ENCODE measurements around the gene LRRC73.
A peak's percentile ranks its signal among the peaks of the same experiment; 100 is the strongest.
"Not testable (repeated sequence)": the region's sequence is repeated elsewhere in the genome, so short reads cannot be mapped to it uniquely, and the experiment has no call there.

LRRC73 gene

GRCh38 chr6:43509984-43510826 is at the start of gene LRRC73:
Gene LRRC73 (minus strand): TSS chr6:43510346. CDS start chr6:43509785, 561 bp downstream.
- peak; percentile 72 to 78 for DNase-seq

- DNase-seq, result no peak
Observed at GRCh38 chr6:43559328-43559727, 49.2 kb upstream of the LRRC73 start.

DNA sequence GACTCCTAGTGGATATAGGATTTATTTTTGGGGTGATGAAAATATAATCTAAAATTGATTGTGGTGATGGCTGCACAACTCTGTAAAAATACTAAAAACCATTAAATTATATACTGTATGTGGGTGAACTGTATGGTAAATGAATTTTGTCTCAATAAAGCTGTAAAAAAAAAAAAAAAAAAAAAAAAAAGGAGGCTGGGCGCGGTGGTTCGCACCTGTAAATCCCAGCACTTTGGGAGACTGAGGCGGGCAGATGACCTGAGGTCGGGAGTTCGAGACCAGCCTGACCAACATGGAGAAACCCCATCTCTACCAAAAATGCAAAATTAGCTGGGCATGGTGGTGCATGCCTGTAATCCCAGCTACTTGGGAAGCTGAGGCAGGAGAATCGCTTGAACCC is 47.5 kb upstream of the LRRC73 start:
- DNase-seq, result not testable (repeated sequence)

DNA sequence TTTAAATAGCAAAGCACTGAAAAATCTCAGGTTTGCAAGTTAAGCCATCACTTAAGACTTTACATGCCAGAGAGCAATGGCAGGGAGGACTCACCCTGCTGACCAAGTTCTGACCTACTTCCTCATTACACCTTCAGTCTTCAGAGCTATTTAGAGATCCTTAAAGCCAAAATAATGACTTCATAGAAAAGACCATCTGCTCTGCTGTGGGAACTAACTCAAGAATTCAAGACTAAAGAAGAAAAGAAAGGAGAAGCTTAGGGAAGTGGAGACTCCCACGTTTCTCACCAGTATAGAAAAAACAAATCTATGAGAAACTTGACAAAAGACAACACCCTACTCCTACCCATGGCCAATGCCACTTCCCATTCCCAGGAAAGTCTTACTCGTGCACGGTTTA is 37.1 kb upstream of the LRRC73 start:
- no peak for DNase-seq

- DNase-seq, result no peak
Observed at GRCh38 chr6:43544461-43544860, 34.3 kb upstream of the LRRC73 start.

DNA sequence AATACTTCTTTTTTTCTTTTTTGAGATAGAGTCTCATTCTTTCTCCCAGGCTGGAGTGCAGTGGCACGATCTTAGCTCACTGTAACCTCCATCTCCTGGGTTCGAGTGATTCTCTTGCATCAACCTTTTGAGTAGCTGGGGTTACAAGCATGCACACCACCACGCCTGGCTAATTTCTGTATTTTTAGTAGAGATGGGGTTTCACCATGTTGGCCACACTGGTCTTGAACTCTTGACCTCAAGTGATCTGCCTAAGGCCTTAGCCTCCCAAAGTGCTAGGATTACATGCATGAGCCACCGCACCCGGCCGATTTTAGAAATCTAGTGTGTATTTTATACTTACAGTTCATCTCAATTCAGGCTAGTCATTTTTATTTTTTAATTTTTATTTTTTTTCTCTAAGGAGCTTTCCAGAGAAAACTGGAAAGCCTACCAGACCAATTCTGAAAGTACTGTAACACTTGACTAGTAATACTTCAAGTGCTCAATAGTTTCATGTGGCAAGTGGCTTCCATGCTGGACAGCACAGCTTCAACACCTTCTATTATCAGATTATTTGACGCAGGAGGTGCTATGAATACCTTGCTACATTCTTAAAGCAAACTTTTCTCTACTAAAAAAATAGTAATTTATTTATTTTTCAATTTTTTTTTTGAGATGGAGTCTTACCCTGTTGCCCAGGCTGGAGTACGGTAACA is 31.8 kb upstream of the LRRC73 start:
- DNase-seq, result no peak

DNA sequence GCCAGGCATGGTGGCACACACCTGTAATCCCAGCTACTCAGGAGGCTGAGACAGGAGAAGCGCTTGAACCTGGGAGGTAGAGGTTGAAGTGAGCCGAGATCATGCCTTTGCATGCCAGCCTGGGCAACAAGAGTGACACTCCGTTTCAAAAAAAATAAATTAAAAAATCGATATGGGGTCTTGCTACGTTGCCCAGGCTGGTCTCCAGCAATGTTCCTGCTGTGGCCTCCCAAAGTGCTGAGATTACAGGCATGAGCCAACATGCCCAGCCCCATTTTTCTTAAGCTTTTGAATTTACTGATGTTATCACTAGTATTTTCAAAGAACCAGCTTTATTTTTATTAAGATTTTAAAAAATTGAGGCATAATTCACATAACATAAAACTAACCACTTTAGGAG is 30.4 kb upstream of the LRRC73 start:
- DNase-seq, result no peak

- not testable (repeated sequence) for DNase-seq
Observed at GRCh38 chr6:43539409-43539808, 29.3 kb upstream of the LRRC73 start.

DNA sequence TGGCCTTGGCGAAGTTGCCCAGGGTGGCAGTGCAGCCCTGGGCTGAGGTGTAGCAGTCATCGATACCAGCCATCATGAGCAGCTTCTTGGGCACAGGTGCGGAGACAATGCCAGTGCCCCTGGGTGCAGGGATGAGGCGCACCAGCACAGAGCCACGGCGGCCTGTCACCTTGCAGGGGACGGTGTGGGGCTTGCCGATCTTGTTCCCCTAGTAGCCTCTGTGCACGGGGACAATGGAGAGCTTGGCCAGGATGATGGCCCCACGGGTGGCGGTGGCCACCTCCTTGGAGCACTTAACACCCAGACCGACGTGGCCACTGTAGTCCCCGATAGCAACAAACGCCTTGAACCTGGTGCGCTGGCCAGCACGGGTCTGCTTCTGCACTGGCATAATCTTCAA is 28.8 kb upstream of the LRRC73 start:
- not testable (repeated sequence) for DNase-seq

DNA sequence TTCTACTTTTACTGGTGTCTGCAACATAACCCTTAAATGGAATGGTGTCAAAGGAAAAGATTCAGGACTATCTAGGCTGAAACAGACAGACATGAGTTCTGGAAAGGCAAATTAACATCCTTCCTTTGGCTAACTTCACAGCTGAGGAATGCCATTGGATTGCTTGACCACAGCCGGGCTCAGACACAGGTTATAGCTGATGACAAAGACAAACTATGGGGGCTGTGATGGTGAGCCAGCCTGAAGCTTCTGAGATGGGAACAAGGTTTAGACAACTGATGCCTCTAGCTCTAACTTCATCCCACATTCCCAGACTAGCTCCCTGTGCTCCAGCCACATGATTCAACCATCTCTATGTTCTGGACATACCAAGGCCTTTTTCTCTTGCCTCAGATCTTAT is 22.1 kb upstream of the LRRC73 start:
- no peak for DNase-seq

DNA sequence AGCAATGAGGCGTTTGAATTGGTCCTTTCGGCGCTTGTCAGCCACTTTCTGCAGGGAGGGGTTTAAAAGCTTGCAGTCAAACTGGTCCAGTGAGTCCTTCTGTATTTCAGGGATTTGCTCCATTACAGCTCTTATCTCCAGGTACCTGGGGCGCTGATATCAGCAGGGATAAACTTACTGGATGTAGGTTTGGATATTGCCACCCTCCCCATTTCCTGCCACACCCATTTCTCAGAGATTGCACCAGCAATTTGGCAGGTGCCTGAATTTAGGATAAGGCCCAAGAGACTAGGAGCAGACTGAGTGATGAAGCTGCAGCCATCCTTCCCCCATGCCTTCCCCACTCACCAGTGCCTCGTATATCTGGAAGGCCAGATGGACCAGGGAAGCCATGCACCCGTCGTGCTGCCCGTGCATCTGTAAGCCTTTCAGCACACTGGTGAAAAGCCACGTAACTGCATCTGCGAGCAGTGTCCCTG is 14.4 kb upstream of the LRRC73 start:
- DNase-seq, result no peak

DNA sequence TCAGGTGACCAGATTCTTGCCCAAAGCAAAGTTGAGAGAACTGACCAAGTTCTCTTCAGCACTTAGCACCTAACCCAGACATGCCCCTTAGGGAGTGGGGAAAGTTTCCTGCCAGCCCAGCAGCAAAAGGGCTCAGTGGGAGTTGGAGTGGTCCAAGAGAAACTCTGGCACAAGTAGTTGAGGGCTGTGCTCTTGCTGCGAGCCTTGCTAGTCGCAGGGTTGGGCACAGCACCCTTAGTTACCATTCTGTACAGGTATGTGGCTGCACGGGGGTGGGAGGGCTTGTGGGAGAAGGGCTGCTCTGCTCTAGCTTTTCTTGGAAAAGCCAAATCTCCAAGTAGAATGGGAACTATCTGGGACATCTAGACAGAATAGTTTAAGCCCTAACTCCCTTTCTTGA is 13.1 kb upstream of the LRRC73 start:
- no peak for DNase-seq

DNA sequence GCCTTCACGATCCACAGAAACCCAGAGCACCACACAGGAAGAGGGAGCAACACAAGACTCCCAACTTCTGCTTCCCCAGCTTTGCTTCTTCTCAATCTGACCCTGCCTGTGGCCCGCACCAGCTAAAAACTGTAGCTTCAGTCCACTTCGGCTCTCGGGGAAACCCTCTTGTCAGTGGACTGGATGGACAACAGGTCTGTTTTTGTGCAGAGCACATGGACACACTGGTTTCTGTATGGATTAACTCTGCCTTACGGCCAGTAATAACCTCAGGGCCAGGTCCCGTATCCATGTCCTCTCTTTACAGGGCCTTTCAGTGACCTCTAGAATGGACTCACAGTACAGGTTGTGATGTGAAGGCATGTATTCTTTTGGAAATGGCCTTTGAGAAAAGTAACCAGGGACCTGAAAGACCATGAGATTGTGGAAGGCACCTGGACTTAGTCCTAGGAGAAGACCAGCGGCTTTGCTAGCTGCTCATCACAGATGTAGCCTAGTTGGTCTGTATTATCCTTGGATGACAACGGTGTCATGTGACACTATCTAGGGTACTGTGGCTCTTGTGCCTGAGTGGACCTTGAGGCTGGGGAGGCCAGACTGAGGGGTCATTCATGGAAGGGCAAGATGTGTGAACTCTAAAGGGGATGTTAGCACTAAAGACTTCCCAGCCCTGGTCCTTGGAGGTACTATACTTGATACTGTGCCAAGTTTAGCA is 12.6 kb upstream of the LRRC73 start:
- no peak for DNase-seq

GRCh38 chr6:43521836-43522235 is 11.7 kb upstream of the LRRC73 start:
- DNase-seq, result no peak

DNA sequence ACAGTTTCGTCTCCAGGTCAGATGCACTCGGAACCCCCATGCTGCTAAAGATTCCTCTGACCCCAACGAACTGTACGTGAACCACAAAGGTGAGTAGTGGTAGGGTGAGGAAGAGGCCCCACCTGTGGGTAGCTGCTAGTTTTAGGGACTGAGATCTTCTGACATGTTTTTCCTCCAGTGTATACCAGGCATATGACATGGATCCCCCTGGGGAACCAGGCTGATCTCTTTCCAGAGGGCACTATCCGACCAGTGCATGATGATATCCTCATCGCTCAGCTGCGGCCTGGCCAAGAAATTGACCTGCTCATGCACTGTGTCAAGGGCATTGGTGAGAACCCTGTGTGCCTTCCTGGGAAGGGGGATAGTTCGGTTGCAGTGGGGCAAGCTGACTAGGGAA is 10.0 kb upstream of the LRRC73 start:
- DNase-seq, result no peak

- DNase-seq, result no peak
Observed at GRCh38 chr6:43517505-43518357, 7.6 kb upstream of the LRRC73 start.

DNA sequence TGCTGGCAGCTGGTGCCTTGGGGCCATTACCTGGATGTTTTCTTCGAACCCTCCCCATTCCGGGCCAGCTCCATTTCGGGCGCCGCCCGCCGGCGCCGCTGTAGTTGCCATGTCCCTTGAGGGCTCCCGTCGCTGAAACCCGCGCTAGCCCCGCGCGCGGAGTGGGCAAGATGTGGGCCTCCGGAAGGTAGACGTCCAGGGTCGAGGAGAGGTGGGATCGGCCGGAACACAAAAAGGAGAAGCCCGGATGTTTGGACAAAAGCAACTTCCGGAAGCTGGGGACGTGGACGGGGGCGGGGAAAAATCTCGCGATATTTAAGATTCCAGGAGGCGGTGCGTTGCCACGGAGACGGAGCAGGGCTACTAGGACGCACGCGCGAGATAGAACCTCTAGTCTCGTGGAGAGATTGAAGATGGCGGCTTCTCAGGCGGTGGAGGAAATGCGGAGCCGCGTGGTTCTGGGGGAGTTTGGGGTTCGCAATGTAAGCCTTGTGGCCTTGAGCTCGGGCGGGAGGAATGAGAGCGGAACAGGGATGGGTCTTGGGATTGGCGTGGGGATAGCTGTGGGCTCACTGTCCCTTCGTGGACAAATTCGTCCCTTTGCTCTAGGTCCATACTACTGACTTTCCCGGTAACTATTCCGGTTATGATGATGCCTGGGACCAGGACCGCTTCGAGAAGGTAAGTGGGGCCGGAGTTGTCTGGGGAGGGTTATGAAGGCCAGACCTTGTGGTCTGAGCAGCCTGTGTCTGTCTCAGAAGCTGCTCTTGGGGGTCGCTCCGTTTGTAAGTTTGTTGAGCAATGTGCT is 6.8 kb upstream of the LRRC73 start, which contains the start of the genes POLR1C and YIPF3:
Gene POLR1C, plus strand, starts transcription at position 393 of the 808 bp plus-strand sequence. Its CDS starts 21 bp downstream, at position 414.
Gene YIPF3, minus strand, starts transcription at position 230 of the 808 bp plus-strand sequence. Its CDS starts 119 bp downstream, at position 111.
- peak; percentile 92 to 97 for DNase-seq

DNA sequence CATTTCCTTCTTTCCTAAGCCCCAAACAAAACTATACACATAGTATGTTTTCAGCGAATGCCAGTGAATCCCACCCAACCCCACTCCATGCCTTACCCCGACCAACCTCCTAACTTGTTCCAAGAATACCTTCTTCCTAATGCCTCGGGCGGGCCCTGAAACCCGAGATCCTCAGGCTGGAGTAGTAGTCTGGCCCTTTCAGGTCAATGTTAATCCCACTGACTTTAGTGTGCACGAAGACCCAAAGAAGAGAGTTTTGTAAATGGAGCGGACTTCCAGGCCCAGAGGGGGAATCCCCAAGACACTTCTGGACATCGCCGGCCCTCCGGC is 6.2 kb upstream of the LRRC73 start:
- no peak for DNase-seq

DNA sequence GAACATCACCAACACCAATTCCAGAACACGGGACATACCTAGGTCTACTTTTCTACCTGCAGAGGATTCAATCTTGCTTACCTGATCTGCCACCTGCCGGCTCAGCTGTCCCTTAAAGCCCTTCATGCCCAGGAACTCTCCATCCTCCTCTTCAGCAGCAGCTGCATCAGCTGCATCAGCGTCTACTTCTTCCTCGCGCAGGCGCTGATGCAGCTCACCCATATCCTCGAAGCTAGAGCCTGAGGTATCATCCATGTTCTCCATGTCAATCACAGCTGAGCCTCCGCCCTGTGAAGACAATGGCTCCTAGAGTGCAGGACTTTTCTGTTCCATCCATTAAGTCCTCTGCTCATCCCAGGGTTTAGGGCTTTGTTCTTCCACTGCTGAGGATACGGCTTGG is 5.7 kb upstream of the LRRC73 start:
- DNase-seq, result no peak

GRCh38 chr6:43511824-43512415 is 1.8 kb upstream of the LRRC73 start:
- DNase-seq, result no peak

GRCh38 chr6:43510827-43511163 is 649 bp upstream of the LRRC73 start:
- DNase-seq, result no peak
